ENCODE measurements around the gene ADCY2. TPM values are rescaled to one million over a fixed set of nuclear protein-coding genes. Genes with fewer than 3 reads are reported as not detected.

ADCY2 gene
- total RNA-seq, 4 donors from 2014 or later, result 4.8 to 9.1 (median 5.7) TPM

DNA sequence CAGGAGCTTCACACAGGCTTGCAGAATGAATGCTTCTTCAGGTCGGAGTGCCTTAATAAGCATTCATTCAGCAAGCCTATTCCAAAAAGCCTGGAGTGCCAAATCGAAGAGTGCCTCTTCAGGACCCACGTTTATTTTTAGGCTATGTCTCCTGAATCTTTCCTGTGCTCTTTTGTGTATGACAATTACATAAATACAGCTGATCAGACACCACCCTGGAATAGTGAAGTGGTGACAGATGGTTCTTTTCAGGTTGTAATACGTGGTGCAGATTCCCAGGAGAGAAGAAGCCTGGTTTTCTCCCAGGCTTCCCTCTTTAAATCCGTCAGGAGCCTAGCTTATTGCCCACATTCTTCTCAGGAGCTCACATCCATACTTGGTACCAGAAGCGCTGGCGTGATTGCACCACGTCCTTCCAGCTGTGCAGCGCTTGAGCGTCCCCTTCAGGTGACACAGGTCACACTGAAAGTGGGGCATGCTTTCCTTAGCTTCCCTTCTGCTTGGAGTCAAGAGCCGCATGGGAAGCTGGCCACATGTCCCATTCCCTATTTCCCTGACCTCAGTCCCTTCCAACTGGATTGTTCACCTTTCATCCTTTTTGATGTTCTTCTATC, 123.1 kb downstream of the ADCY2 start:
- peak; percentile 87 for DNase-seq (ENCODE audit: extremely low spot score)
- TF ChIP-seq EP300 (IDR thresholded peaks at IDR 0.05) (no peak), POLR2AphosphoS5 (IDR thresholded peaks at IDR 0.05) (no peak), POLR2A (IDR thresholded peaks at IDR 0.05; ENCODE audit: low read depth) (no peak)
- TF ChIP-seq, protein P1, sequence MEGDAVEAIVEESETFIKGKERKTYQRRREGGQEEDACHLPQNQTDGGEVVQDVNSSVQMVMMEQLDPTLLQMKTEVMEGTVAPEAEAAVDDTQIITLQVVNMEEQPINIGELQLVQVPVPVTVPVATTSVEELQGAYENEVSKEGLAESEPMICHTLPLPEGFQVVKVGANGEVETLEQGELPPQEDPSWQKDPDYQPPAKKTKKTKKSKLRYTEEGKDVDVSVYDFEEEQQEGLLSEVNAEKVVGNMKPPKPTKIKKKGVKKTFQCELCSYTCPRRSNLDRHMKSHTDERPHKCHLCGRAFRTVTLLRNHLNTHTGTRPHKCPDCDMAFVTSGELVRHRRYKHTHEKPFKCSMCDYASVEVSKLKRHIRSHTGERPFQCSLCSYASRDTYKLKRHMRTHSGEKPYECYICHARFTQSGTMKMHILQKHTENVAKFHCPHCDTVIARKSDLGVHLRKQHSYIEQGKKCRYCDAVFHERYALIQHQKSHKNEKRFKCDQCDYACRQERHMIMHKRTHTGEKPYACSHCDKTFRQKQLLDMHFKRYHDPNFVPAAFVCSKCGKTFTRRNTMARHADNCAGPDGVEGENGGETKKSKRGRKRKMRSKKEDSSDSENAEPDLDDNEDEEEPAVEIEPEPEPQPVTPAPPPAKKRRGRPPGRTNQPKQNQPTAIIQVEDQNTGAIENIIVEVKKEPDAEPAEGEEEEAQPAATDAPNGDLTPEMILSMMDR (IDR thresholded peaks at IDR 0.05), result peak; percentile 39 to 50 (median 47)
- Histone ChIP-seq H3K27me3 (no peaks in the 10 kb centered on the region), H3K4me3 (no peak overlapping the region), H3K9me3 (no peaks in the 10 kb centered on the region), H3K27ac (replicated peaks in 1 of 4) (peak overlapping the region in 1 of 4 donors; percentile 24), H3K4me1 (peaks cover 0 to 14% (median 7%) of the 10 kb centered on the region in 4 donors), H3K36me3 (peaks cover 0 to 8% (median 0%) of the 10 kb centered on the region in 4 donors)
- intact Hi-C loops (cut with DNase I), result no loop called here
- WGBS, result 35% methylated on average over 11 of the region's 11 CpGs

DNA sequence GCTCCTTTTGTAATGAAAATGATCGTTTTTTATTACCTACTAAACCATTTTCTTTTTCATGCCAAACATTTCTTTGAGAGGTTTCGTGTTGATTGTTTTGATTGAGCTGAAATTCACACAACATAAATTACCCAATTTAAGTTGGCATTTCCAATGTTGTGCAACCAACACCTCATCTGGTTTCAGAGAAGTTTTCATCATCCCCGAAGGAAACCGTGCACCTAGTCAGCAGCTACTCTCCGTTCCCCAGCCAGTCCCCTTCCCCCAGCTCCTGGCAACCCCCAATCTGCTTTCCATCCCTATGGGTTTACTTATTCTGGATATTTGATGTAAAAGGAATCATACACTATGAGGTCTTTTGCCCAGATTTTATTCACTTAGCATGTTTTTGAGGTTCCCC, 123.6 kb downstream of the ADCY2 start:
- Histone ChIP-seq H3K36me3 (peaks cover 0 to 8% (median 0%) of the 10 kb centered on the region in 4 donors), H3K27ac (replicated peaks in 1 of 4) (no peak overlapping the region), H3K4me1 (peaks cover 0 to 14% (median 7%) of the 10 kb centered on the region in 4 donors), H3K4me3 (no peak overlapping the region), H3K27me3 (no peaks in the 10 kb centered on the region), H3K9me3 (no peaks in the 10 kb centered on the region)
- TF ChIP-seq, protein P1 (IDR thresholded peaks at IDR 0.05), result no peak
- TF ChIP-seq POLR2AphosphoS5 (IDR thresholded peaks at IDR 0.05), result no peak
- TF ChIP-seq EP300 (IDR thresholded peaks at IDR 0.05), result no peak
- TF ChIP-seq POLR2A (IDR thresholded peaks at IDR 0.05; ENCODE audit: low read depth), result no peak
- DNase-seq (ENCODE audit: extremely low spot score), result peak; percentile 37
- 62% methylated on average over 5 of the region's 5 CpGs for WGBS
- intact Hi-C loops (cut with DNase I), result no loop called here

DNA sequence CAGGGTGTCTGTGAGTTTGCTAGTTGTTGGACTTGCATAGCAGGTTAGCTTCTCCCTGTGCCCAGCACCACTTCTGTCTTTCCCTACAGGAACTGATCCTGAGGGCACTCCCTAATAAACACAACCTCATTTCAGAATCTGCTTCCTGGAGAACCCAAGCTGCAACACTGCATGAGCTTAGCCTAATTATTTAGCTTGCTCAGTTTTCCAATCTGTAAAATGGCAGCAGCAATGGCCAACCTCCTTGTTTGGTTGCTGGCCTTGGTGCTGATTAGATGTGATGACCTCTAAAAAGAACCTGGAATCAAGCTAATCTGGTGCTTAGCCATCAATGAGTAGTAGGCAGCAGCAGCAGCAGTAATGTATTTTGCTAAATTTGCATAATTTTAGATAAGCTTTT, 133.9 kb downstream of the ADCY2 start:
- Histone ChIP-seq H3K4me3 (no peak overlapping the region), H3K36me3 (no peaks in the 10 kb centered on the region), H3K9me3 (no peaks in the 10 kb centered on the region), H3K27me3 (no peaks in the 10 kb centered on the region), H3K27ac (replicated peaks in 1 of 4) (no peak overlapping the region), H3K4me1 (no peaks in the 10 kb centered on the region)
- peak; percentile 42 for DNase-seq (ENCODE audit: extremely low spot score)
- intact Hi-C loops (cut with DNase I), result no loop called here
- TF ChIP-seq, protein P1 (IDR thresholded peaks at IDR 0.05), result no peak
- TF ChIP-seq POLR2AphosphoS5 (IDR thresholded peaks at IDR 0.05) (no peak), POLR2A (IDR thresholded peaks at IDR 0.05; ENCODE audit: low read depth) (no peak), EP300 (IDR thresholded peaks at IDR 0.05) (no peak)

DNA sequence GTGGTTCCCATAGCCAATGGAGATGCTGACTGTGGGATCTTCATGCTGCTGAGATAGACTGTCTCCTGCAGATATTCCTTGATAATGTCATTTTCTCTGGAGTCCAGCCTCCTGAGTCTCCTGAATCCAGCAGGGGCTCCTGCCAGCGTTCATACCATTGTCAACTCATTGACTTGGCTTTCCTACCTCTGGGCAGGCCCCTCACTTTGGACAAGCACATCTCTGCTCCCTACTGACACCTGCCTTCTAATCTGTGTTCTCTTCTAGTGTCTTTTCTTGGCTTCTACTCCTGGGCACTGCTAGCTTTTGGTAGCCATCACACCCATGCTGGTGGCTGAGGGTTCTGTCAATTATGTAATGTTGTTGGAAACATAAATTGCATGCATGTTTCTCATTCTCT, 138.0 kb downstream of the ADCY2 start:
- TF ChIP-seq POLR2A (IDR thresholded peaks at IDR 0.05; ENCODE audit: low read depth) (no peak), POLR2AphosphoS5 (IDR thresholded peaks at IDR 0.05) (no peak), EP300 (IDR thresholded peaks at IDR 0.05) (no peak)
- TF ChIP-seq, protein P1 (IDR thresholded peaks at IDR 0.05), result no peak
- DNase-seq (ENCODE audit: extremely low spot score), result peak; percentile 68
- intact Hi-C loops (cut with DNase I), result no loop called here
- Histone ChIP-seq H3K9me3 (no peaks in the 10 kb centered on the region), H3K4me3 (no peak overlapping the region), H3K27ac (replicated peaks in 1 of 4) (no peak overlapping the region), H3K4me1 (no peaks in the 10 kb centered on the region), H3K27me3 (no peaks in the 10 kb centered on the region), H3K36me3 (no peaks in the 10 kb centered on the region)
- WGBS, result 74% methylated on average over 1 of the region's 1 CpG

DNA sequence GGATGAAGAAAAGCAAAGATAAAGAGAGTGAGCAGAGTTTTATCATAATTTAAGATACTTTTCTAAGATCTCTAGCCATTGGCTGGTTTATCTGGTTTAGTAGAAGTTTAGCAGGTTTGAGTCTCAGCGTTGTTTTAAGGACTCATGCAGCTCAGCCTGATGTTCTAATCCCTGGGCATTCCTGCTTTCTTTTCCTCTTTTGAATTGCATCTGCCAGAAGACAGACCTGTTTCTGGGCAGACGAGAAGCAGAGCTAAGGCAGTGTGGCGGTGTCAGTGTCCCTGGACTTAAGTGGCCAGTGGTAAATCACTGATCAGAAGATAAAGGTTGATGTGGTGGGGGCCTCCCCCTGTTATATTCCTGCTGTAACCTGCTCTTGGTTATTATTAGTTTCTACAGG, 138.6 kb downstream of the ADCY2 start:
- no peaks in the 10 kb centered on the region for H3K9me3 ChIP-seq
- H3K4me3 ChIP-seq, result no peak overlapping the region
- H3K4me1 ChIP-seq, result no peaks in the 10 kb centered on the region
- H3K27ac ChIP-seq (replicated peaks in 1 of 4), result no peak overlapping the region
- DNase-seq (ENCODE audit: extremely low spot score), result peak; percentile 68
- no peaks in the 10 kb centered on the region for H3K36me3 ChIP-seq
- 87% methylated on average over 3 of the region's 3 CpGs for WGBS
- intact Hi-C loops (cut with DNase I), result no loop called here
- H3K27me3 ChIP-seq, result no peaks in the 10 kb centered on the region
- TF ChIP-seq, protein P1 (IDR thresholded peaks at IDR 0.05), result no peak
- TF ChIP-seq POLR2A (IDR thresholded peaks at IDR 0.05; ENCODE audit: low read depth), result no peak
- no peak for TF ChIP-seq POLR2AphosphoS5 (IDR thresholded peaks at IDR 0.05)
- no peak for TF ChIP-seq EP300 (IDR thresholded peaks at IDR 0.05)
